Bronchial epithelial cell (primary cell): ENCODE data around the gene TOMM20L. TPM values are rescaled to one million over a fixed set of nuclear protein-coding genes. Genes with fewer than 3 reads are reported as not detected.
A peak's percentile ranks its signal among the peaks of the same experiment; 100 is the strongest.

Source experiments
- DNase-seq: peaks from one replicate; pipeline ENCODE4 v3.0.0-alpha.2; 2010; ENCODE audit warnings: low read depth
- FAIRE-seq: peaks from 2 replicates; lab custom pipeline; 2011; peaks lifted over from hg19 to GRCh38; lab: Jason Lieb, UNC
- H3K27me3 ChIP-seq: 2 replicates; pipeline ENCODE4 v1.5.1; 2011; ENCODE audit warnings: low read length; ENCODE audit not compliant: control insufficient read depth, insufficient read depth
- H3K36me3 ChIP-seq: 2 replicates; pipeline ENCODE4 v1.5.1; 2011; ENCODE audit warnings: low read length; ENCODE audit not compliant: control insufficient read depth, insufficient read depth
- H3K4me3 ChIP-seq: 2 replicates; pipeline ENCODE4 v1.5.1; 2011; ENCODE audit warnings: mild to moderate bottlenecking, low read depth, low read length, control low read depth
- CTCF ChIP-seq: IDR thresholded peaks from 2 replicates; pipeline ENCODE4 v1.5.1; 2011; ENCODE audit warnings: mild to moderate bottlenecking, moderate library complexity, low read length, control low read depth, inconsistent platforms; ENCODE audit not compliant: insufficient read depth, severe bottlenecking
- total RNA-seq: library from RNA; depleted of rRNA; stranded (reverse); fragments of >200 nt; gene quantifications from 2 replicates; pipeline ENCODE4 v1.2.1, GENCODE V29; 2014

TOMM20L gene
- total RNA-seq, 1 donor from 2014 or later: not detected

DNA sequence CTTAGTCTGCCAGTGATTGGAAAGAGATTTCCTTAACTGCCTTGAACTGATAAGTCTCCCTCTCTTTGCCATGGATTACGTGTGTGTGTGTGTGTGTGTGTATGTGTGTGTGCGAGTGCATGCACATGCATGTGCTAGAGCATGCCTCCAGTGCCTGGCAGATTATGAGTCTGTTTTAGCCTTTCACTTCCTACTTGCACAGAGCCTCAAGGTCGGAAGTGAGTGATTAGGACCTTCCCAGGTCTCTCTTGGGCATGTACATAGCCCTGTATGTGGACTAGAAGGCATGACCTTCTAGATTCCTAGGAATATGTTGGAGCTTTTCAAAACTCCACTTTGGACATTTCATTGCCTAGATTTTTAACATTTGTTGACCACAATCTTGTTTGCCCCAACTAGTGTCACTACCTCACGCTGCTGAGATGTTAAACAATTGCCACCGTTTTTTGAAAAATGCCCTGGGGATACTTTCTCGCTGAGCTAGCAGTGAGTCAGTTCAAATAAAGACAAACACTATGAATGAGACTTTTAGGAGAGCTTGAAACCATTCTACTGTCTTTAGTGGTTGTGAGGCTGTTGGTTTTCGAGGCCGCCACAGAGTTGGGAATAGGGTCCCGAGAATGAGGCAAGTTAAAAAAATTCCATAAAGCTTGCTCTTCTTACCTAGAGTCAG lies 60.0 kb downstream of the TOMM20L start:
- Histone ChIP-seq H3K4me3 (no peak overlapping the region), H3K27me3 (no peaks in the 10 kb centered on the region), H3K36me3 (peaks cover 1% of the 10 kb centered on the region)
- TF ChIP-seq CTCF: no peak
- peak; percentile 92 for DNase-seq
- peak; percentile 80 for FAIRE-seq

Other genes starting within 250 kb of the TOMM20L start
- gene ARMH4, start 243.7 kb upstream of the TOMM20L start, total RNA-seq: under 0.01 and 0.51 TPM in 2 replicates
- 31.6 and 36.9 TPM in 2 replicates for gene ACTR10, start 195.8 kb upstream of the TOMM20L start, total RNA-seq
- gene PSMA3, start 151.1 kb upstream of the TOMM20L start, total RNA-seq: 76.1 and 90.9 TPM in 2 replicates
- gene ARID4A, start 97.4 kb upstream of the TOMM20L start, total RNA-seq: 4.5 and 7.2 TPM in 2 replicates
- 15.5 and 18.3 TPM in 2 replicates for gene TIMM9, start 31.6 kb downstream of the TOMM20L start, total RNA-seq
- gene KIAA0586, start 31.8 kb downstream of the TOMM20L start, total RNA-seq: 6.0 and 8.7 TPM in 2 replicates
- 1.1 and 1.4 TPM in 2 replicates for gene DACT1, start 242.0 kb downstream of the TOMM20L start, total RNA-seq